Tibial nerve (tissue), 4 donors: Measurements from ENCODE around the gene NKX6-1. TPM values are rescaled to one million over a fixed set of nuclear protein-coding genes. Genes with fewer than 3 reads are reported as not detected.

Experiments used
- DNase-seq, 2 donors: peaks; one replicate each; pipeline ENCODE4 v3.0.0-alpha.2; 2019; ENCODE audit warnings: low spot score in 2 of 2
- H3K27ac ChIP-seq, 4 donors: fragments of 200-600 bp; sonication (generic) in 3 of 4; one replicate each; pipeline ENCODE4 v1.5.1; 2017 to 2019; ENCODE audit warnings: mild to moderate bottlenecking in 1 of 4
- H3K27me3 ChIP-seq, 2 donors: fragments of 200-600 bp; sonication (generic) in 1 of 2; one replicate each; pipeline versions ENCODE4 v1.5.1 to v1.6.0; 2017 to 2019
- H3K36me3 ChIP-seq, 3 donors: fragments of 200-600 bp; sonication (generic); one replicate each; pipeline ENCODE4 v1.5.1; 2018 to 2019
- H3K4me1 ChIP-seq, 4 donors: fragments of 200-600 bp; sonication (generic) in 3 of 4; one replicate each; pipeline ENCODE4 v1.5.1; 2017 to 2019
- H3K4me3 ChIP-seq, 4 donors: fragments of 200-600 bp; sonication (generic) in 3 of 4; one replicate each; pipeline ENCODE4 v1.5.1; 2017 to 2019; ENCODE audit warnings: mild to moderate bottlenecking in 1 of 4, moderate library complexity in 1 of 4
- H3K9me3 ChIP-seq, 4 donors: fragments of 200-600 bp; sonication (generic) in 3 of 4; one replicate each; pipeline ENCODE4 v1.5.1; 2017 to 2019
- CTCF ChIP-seq, 5 experiments: fragments of 200-600 bp in 3 of 5; fragments of 450-650 bp in 2 of 5; sonication (generic) in 3 of 5; IDR thresholded peaks; one replicate each; pipeline ENCODE4 v1.5.1; 2016 to 2019; ENCODE audit warnings: antibody characterized with exemption in 5 of 5, mild to moderate bottlenecking in 3 of 5, moderate library complexity in 2 of 5
- EP300 ChIP-seq, 2 donors: sonication (generic); formaldehyde crosslinking; IDR thresholded peaks; one replicate each; pipeline ENCODE4 v1.6.1; 2017; ENCODE audit warnings: antibody characterized with exemption in 2 of 2, mild to moderate bottlenecking in 1 of 2
- POLR2A ChIP-seq, 2 donors: fragments of 450-650 bp; IDR thresholded peaks; one replicate each; pipeline ENCODE4 v1.6.1; 2017; ENCODE audit warnings: antibody characterized with exemption in 2 of 2, mild to moderate bottlenecking in 2 of 2, moderate library complexity in 2 of 2
- WGBS, 2 donors: methylation state at CpG; one replicate each; pipeline ENCODE4 v1.1.5; 2018; 5-methylcytosine and 5-hydroxymethylcytosine counted together
- total RNA-seq, 4 donors: library from RNA; depleted of rRNA; stranded (reverse); fragments of >200 nt; gene quantifications; one replicate each; pipeline ENCODE4 v1.1.0, GENCODE V29; 2016

NKX6-1 gene
- total RNA-seq, 4 donors from 2014 or later = 0.21 TPM; not detected in 3

- no peak for TF ChIP-seq EP300 (IDR thresholded peaks at IDR 0.05)
- TF ChIP-seq POLR2A (IDR thresholded peaks at IDR 0.05) = no peak
- no peak for TF ChIP-seq CTCF (IDR thresholded peaks at IDR 0.05)
- Histone ChIP-seq H3K27me3 (peaks cover 16 to 100% of the 10 kb centered on the region in 2 donors), H3K9me3 (no peaks in the 10 kb centered on the region), H3K4me1 (peaks cover 0 to 61% (median 28%) of the 10 kb centered on the region in 4 donors), H3K27ac (no peak overlapping the region), H3K36me3 (no peaks in the 10 kb centered on the region), H3K4me3 (no peak overlapping the region)
- WGBS, 2 donors = 12 to 25% methylated on average over 12 to 24 of the region's 24 CpGs
- DNase-seq = no peak
Observed at GRCh38 chr4:84496331-84496705, 2.8 kb downstream of the NKX6-1 start.

GRCh38 chr4:84495794-84496261 lies 3.3 kb downstream of the NKX6-1 start:
- peaks cover 16 to 100% of the 10 kb centered on the region in 2 donors for H3K27me3 ChIP-seq
- no peak overlapping the region for H3K4me3 ChIP-seq
- no peaks in the 10 kb centered on the region for H3K36me3 ChIP-seq
- H3K9me3 ChIP-seq = no peaks in the 10 kb centered on the region
- DNase-seq = no peak
- 15 to 16% methylated on average over 23 of the region's 23 CpGs for WGBS, 2 donors
- peaks cover 0 to 61% (median 28%) of the 10 kb centered on the region in 4 donors for H3K4me1 ChIP-seq
- no peak overlapping the region for H3K27ac ChIP-seq
- TF ChIP-seq POLR2A (IDR thresholded peaks at IDR 0.05) (no peak), CTCF (IDR thresholded peaks at IDR 0.05) (no peak), EP300 (IDR thresholded peaks at IDR 0.05) (peak in 1 of 2 donors; percentile 31)

GRCh38 chr4:84495118-84495793 lies 3.8 kb downstream of the NKX6-1 start:
- 8 to 16% methylated on average over 21 of the region's 21 CpGs for WGBS, 2 donors
- Histone ChIP-seq H3K27ac (no peak overlapping the region), H3K27me3 (peaks cover 14 to 100% of the 10 kb centered on the region in 2 donors), H3K9me3 (no peaks in the 10 kb centered on the region), H3K4me1 (peaks cover 0 to 61% (median 28%) of the 10 kb centered on the region in 4 donors), H3K36me3 (no peaks in the 10 kb centered on the region), H3K4me3 (no peak overlapping the region)
- no peak for TF ChIP-seq POLR2A (IDR thresholded peaks at IDR 0.05)
- peak in 1 of 2 donors; percentile 5 for TF ChIP-seq EP300 (IDR thresholded peaks at IDR 0.05)
- no peak for DNase-seq

- H3K36me3 ChIP-seq = no peaks in the 10 kb centered on the region
- TF ChIP-seq POLR2A (IDR thresholded peaks at IDR 0.05) (no peak), EP300 (IDR thresholded peaks at IDR 0.05) (no peak), CTCF (IDR thresholded peaks at IDR 0.05) (no peak)
- 45 to 66% methylated on average over 2 of the region's 2 CpGs for WGBS, 2 donors
- H3K4me3 ChIP-seq = no peak overlapping the region
- H3K27ac ChIP-seq = no peak overlapping the region
- peaks cover 9 to 100% of the 10 kb centered on the region in 2 donors for H3K27me3 ChIP-seq
- no peaks in the 10 kb centered on the region for H3K9me3 ChIP-seq
- DNase-seq = no peak
- H3K4me1 ChIP-seq = peaks cover 0 to 56% (median 27%) of the 10 kb centered on the region in 4 donors
Observed at GRCh38 chr4:84494531-84494930, 4.6 kb downstream of the NKX6-1 start.

- WGBS, 2 donors = 18 to 23% methylated on average over 2 of the region's 2 CpGs
- no peaks in the 10 kb centered on the region for H3K36me3 ChIP-seq
- no peaks in the 10 kb centered on the region for H3K9me3 ChIP-seq
Observed at GRCh38 chr4:84494076-84494475, 5.0 kb downstream of the NKX6-1 start.

More at GRCh38 chr4:84494076-84494475, 5.0 kb downstream of the NKX6-1 start:
- H3K27me3 ChIP-seq = peaks cover 9 to 100% of the 10 kb centered on the region in 2 donors
- no peak for DNase-seq
- H3K4me1 ChIP-seq = peaks cover 0 to 51% (median 23%) of the 10 kb centered on the region in 4 donors
- H3K4me3 ChIP-seq = no peak overlapping the region
- no peak for TF ChIP-seq CTCF (IDR thresholded peaks at IDR 0.05)
- no peak for TF ChIP-seq EP300 (IDR thresholded peaks at IDR 0.05)
- TF ChIP-seq POLR2A (IDR thresholded peaks at IDR 0.05) = no peak
- H3K27ac ChIP-seq = no peak overlapping the region
